ENCODE data around the gene MITF. TPM values are rescaled to one million over a fixed set of nuclear protein-coding genes. Genes with fewer than 3 reads are reported as not detected.

MITF gene
- total RNA-seq, 4 donors from 2014 or later, result 19.4 to 35.3 (median 21.7) TPM

GRCh38 chr3:69833591-69833990, 94.3 kb downstream of the MITF start:
- Histone ChIP-seq H3K9me3 (no peaks in the 10 kb centered on the region), H3K27ac (no peak overlapping the region), H3K4me3 (no peak overlapping the region), H3K4me1 (peaks cover 13% of the 10 kb centered on the region), H3K27me3 (no peaks in the 10 kb centered on the region), H3K36me3 (no peaks in the 10 kb centered on the region)
- no peak for DNase-seq (ENCODE audit: low spot score in 2 of 2)
- TF ChIP-seq, protein P1, sequence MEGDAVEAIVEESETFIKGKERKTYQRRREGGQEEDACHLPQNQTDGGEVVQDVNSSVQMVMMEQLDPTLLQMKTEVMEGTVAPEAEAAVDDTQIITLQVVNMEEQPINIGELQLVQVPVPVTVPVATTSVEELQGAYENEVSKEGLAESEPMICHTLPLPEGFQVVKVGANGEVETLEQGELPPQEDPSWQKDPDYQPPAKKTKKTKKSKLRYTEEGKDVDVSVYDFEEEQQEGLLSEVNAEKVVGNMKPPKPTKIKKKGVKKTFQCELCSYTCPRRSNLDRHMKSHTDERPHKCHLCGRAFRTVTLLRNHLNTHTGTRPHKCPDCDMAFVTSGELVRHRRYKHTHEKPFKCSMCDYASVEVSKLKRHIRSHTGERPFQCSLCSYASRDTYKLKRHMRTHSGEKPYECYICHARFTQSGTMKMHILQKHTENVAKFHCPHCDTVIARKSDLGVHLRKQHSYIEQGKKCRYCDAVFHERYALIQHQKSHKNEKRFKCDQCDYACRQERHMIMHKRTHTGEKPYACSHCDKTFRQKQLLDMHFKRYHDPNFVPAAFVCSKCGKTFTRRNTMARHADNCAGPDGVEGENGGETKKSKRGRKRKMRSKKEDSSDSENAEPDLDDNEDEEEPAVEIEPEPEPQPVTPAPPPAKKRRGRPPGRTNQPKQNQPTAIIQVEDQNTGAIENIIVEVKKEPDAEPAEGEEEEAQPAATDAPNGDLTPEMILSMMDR (IDR thresholded peaks at IDR 0.05), result no peak
- no peak for TF ChIP-seq POLR2A (IDR thresholded peaks at IDR 0.05)

DNA sequence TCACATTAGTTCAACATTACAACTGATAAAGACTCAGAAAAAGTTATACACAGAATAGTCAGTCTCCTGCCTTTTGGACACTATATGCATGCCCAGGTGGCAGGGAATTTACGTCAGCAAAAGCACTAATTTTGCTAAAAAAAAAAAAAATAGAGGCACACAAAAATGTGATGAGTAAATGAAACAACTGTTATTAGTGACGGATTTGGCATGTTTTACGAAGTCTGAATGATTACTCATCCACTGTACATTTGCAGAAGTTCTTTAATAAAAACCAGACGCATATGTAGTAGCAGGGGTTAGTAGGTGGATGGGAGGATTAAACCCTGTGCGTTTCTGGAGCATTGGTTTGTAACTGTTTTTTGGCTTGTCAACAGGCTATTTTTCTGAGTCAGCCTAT, 99.0 kb downstream of the MITF start:
- no peak for DNase-seq (ENCODE audit: low spot score in 2 of 2)
- Histone ChIP-seq H3K9me3 (no peaks in the 10 kb centered on the region), H3K4me1 (peaks cover 18% of the 10 kb centered on the region), H3K36me3 (no peaks in the 10 kb centered on the region), H3K27ac (no peak overlapping the region), H3K27me3 (no peaks in the 10 kb centered on the region), H3K4me3 (no peak overlapping the region)
- TF ChIP-seq EP300 (IDR thresholded peaks at IDR 0.05) (no peak), POLR2AphosphoS5 (IDR thresholded peaks at IDR 0.05) (no peak), POLR2A (IDR thresholded peaks at IDR 0.05) (no peak)
- TF ChIP-seq, protein P1 (IDR thresholded peaks at IDR 0.05), result no peak
- WGBS, result 41% methylated on average over 5 of the region's 5 CpGs

GRCh38 chr3:69838696-69839515, 99.6 kb downstream of the MITF start:
- DNase-seq (ENCODE audit: low spot score in 2 of 2), result no peak
- Histone ChIP-seq H3K27me3 (no peaks in the 10 kb centered on the region), H3K9me3 (no peaks in the 10 kb centered on the region), H3K4me3 (no peak overlapping the region), H3K4me1 (peaks cover 18% of the 10 kb centered on the region), H3K36me3 (no peaks in the 10 kb centered on the region), H3K27ac (no peak overlapping the region)
- 72% methylated on average over 3 of the region's 3 CpGs for WGBS
- no peak for TF ChIP-seq POLR2A (IDR thresholded peaks at IDR 0.05)

DNA sequence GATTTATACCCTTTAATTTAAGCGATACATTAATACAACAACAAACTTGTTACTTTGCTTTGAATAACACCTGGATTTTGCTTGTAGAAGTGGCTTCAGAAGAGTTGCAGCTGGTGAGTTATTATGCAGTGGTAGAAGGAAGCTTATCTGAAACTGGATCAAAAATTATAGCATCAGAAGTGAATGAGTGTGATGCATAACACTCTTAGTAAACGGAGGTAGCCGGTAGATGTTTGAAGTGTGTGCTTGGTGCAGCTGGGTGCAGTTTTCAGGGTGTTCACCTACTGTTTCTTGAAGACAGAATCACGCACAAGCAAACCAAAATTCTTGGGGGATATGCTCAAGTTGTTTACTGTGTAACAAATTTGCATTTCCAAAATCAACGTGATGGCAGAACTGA, 103.1 kb downstream of the MITF start:
- no peak overlapping the region for H3K27ac ChIP-seq
- peaks cover 17% of the 10 kb centered on the region for H3K4me1 ChIP-seq
- DNase-seq (ENCODE audit: low spot score in 2 of 2), result no peak
- TF ChIP-seq EP300 (IDR thresholded peaks at IDR 0.05) (no peak), POLR2A (IDR thresholded peaks at IDR 0.05) (no peak), POLR2AphosphoS5 (IDR thresholded peaks at IDR 0.05) (no peak)
- no peak overlapping the region for H3K4me3 ChIP-seq
- H3K36me3 ChIP-seq, result no peaks in the 10 kb centered on the region
- WGBS, result 80% methylated on average over 5 of the region's 5 CpGs
- H3K27me3 ChIP-seq, result no peaks in the 10 kb centered on the region
- H3K9me3 ChIP-seq, result no peaks in the 10 kb centered on the region

DNA sequence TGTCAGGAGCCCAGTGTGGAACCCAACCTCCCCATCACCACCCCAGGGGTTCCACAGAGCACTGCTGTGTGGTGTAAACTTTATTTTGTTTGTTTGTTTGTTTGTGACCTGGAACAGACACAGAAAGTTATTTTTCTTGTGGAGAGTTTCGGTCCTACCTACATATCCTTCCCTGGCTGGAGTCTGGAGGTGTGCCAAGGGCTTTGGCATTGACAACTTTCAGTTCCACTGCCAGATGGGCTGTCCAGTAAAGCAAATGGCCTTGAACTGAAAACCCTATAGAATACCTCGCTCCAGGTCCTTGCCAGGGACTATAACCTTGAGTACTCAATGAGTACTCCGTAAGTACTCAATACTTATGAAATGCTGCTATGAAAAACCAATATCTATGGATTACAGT, 103.5 kb downstream of the MITF start:
- WGBS, result 68% methylated on average over 3 of the region's 3 CpGs
- H3K4me1 ChIP-seq, result peaks cover 12% of the 10 kb centered on the region
- no peak for DNase-seq (ENCODE audit: low spot score in 2 of 2)
- H3K27ac ChIP-seq, result no peak overlapping the region
- H3K27me3 ChIP-seq, result no peaks in the 10 kb centered on the region
- no peak overlapping the region for H3K4me3 ChIP-seq
- TF ChIP-seq, protein P1 (IDR thresholded peaks at IDR 0.05), result no peak
- TF ChIP-seq POLR2AphosphoS5 (IDR thresholded peaks at IDR 0.05) (no peak), POLR2A (IDR thresholded peaks at IDR 0.05) (no peak), EP300 (IDR thresholded peaks at IDR 0.05) (no peak)
- no peaks in the 10 kb centered on the region for H3K9me3 ChIP-seq
- H3K36me3 ChIP-seq, result no peaks in the 10 kb centered on the region

DNA sequence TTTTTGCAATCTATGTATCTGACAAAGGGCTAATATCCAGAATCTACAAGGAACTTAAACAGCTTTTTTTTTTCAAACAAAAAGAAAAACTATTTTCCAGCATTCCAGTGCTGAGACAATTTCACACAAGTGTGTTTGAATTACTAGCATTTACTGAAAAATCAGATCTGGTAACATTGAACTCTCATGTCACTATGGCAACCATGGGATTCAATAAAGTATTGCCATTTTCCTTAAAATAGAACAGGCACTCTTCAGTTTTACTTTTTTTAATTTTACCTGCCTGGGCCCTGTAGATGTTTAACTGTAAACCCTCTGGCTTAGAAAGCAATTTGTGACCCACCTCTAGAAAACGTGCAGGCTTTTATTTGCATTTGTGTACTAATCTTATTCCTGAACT, 105.4 kb downstream of the MITF start:
- Histone ChIP-seq H3K4me1 (no peaks in the 10 kb centered on the region), H3K27ac (no peak overlapping the region), H3K36me3 (no peaks in the 10 kb centered on the region), H3K4me3 (no peak overlapping the region), H3K27me3 (no peaks in the 10 kb centered on the region), H3K9me3 (no peaks in the 10 kb centered on the region)
- 91% methylated on average over 1 of the region's 1 CpG for WGBS
- TF ChIP-seq POLR2A (IDR thresholded peaks at IDR 0.05) (no peak), POLR2AphosphoS5 (IDR thresholded peaks at IDR 0.05) (no peak), EP300 (IDR thresholded peaks at IDR 0.05) (no peak)
- TF ChIP-seq, protein P1 (IDR thresholded peaks at IDR 0.05), result no peak
- DNase-seq (ENCODE audit: low spot score in 2 of 2), result no peak

Data from suprapubic skin (tissue), 4 donors.